HFFc6 (cell line): Measurements from ENCODE around the gene MR1. TPM values are rescaled to one million over a fixed set of nuclear protein-coding genes. Genes with fewer than 3 reads are reported as not detected.

Source experiments
- DNase-seq: peaks from one replicate; pipeline ENCODE4 v3.0.0-alpha.2; 2018
- H3K27ac Mint-ChIP-seq: 2 replicates; pipeline ENCODE4 v1.8.0; 2020; ENCODE audit warnings: mild to moderate bottlenecking, mixed read lengths
- H3K27me3 Mint-ChIP-seq: 2 replicates; pipeline ENCODE4 v1.8.0; 2021; ENCODE audit warnings: mild to moderate bottlenecking, moderate library complexity, mixed read lengths; ENCODE audit not compliant: insufficient read depth
- H3K36me3 Mint-ChIP-seq: 2 replicates; pipeline ENCODE4 v1.8.0; 2021; ENCODE audit warnings: low read depth, mixed read lengths
- H3K4me1 Mint-ChIP-seq: 2 replicates; pipeline ENCODE4 v1.8.0; 2020; ENCODE audit warnings: low read depth, mixed read lengths
- H3K4me3 Mint-ChIP-seq: 2 replicates; pipeline ENCODE4 v1.8.0; 2020; ENCODE audit warnings: mild to moderate bottlenecking, moderate library complexity, mixed read lengths
- H3K9me3 Mint-ChIP-seq: 2 replicates; pipeline ENCODE4 v1.8.0; 2020; ENCODE audit warnings: mild to moderate bottlenecking, mixed read lengths
- CTCF ChIP-seq: fragments of 200-600 bp; sonication (generic); IDR thresholded peaks from 2 replicates; pipeline ENCODE4 v1.5.0; 2021; ENCODE audit warnings: antibody characterized with exemption, mild to moderate bottlenecking
- total RNA-seq, 6 experiments: library from RNA; stranded (reverse); fragmentation: NEBNext Ultra II Directional; extraction: Animal tissue kit (Norgen Biotek cat#: 25700); gene quantifications; 2 replicates in 1 of 6; 3 replicates in 5 of 6; pipeline ENCODE4 v1.2.3, GENCODE V29; 2021

Gene MR1
- total RNA-seq, 6 experiments from 2014 or later, result 27.2 to 39.2 (median 32.2) TPM

DNA sequence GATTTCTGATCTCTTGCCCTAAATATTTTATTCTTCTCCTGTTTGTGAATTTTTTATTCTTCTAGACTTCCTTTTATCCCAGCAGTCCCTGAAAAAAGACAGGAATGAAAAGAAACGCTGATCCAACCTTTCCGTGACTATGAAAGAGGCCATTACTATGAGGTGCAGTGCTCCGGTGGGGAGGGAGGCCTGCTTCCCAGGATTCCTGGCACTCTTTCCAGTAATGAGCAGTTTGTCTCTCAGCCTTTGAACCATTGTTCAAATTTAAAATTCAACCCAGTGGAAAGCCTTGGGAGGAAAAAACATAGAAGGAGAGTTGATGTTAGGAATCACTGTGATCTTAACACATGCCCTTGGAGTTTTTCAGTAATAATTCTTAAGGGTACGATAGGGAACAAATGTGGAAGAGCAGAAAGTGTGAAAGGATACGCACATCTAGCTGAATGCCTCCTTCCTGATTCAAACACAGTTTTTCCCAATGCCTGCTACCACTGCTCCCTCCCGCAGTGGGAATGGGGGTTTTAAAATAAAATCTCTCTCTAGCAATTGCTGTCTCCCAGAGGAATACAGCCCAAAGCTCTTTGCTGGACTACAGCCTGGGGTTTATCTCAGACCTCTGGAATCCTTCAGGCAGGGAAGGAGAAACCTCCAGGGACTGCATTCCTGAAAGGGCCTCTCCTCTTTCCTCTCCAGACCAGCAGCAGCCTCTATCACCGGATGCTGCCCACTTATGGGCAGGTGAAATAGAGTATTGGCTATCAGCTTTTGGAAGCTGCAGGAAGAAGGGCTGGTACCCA is 60.8 kb downstream of the MR1 start:
- no peak for TF ChIP-seq CTCF
- DNase-seq, result peak; percentile 87
- H3K36me3 Mint-ChIP-seq, result peaks cover 48% of the 10 kb centered on the region
- H3K27ac Mint-ChIP-seq, result peak overlapping the region; percentile 93
- H3K9me3 Mint-ChIP-seq, result peaks cover 12% of the 10 kb centered on the region
- H3K4me1 Mint-ChIP-seq, result peaks cover 90% of the 10 kb centered on the region
- H3K4me3 Mint-ChIP-seq, result peak overlapping the region; percentile 54
- peaks cover 11% of the 10 kb centered on the region for H3K27me3 Mint-ChIP-seq

GRCh38 chr1:181095260-181095659 is 61.5 kb downstream of the MR1 start:
- peaks cover 96% of the 10 kb centered on the region for H3K4me1 Mint-ChIP-seq
- peak overlapping the region; percentile 74 for H3K4me3 Mint-ChIP-seq
- H3K36me3 Mint-ChIP-seq, result peaks cover 42% of the 10 kb centered on the region
- H3K9me3 Mint-ChIP-seq, result peaks cover 5% of the 10 kb centered on the region
- peak overlapping the region; percentile 93 for H3K27ac Mint-ChIP-seq
- H3K27me3 Mint-ChIP-seq, result peaks cover 5% of the 10 kb centered on the region
- TF ChIP-seq CTCF, result no peak
- DNase-seq, result no peak

DNA sequence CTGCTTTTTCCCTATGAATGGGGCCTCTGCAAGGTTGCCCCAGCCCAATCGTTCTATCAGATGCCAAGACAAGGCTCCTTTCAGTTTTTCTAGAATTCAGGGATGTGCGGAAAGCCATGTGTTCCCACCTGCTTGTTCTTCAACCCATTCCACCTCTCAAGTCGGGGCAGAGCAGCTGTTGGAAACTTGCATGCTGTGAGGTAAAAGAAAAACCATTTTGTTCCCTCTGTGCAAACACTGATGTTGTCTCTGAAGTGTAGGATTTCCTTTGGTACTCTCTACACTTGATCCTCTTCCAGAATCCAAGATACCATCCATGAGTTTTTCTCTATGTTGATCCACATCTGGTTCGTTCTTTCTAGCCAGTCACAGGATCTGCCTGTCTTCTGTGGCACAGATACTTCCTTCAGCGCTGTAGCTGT is 62.0 kb downstream of the MR1 start:
- TF ChIP-seq CTCF, result no peak
- peaks cover 37% of the 10 kb centered on the region for H3K36me3 Mint-ChIP-seq
- peaks cover 100% of the 10 kb centered on the region for H3K4me1 Mint-ChIP-seq
- H3K4me3 Mint-ChIP-seq, result peak overlapping the region; percentile 74
- DNase-seq, result no peak
- H3K9me3 Mint-ChIP-seq, result peaks cover 2% of the 10 kb centered on the region; the same call in 1 of the 2 replicates
- H3K27ac Mint-ChIP-seq, result peak overlapping the region; percentile 93
- H3K27me3 Mint-ChIP-seq, result peaks cover 4% of the 10 kb centered on the region

- TF ChIP-seq CTCF, result no peak
- Mint-ChIP-seq H3K4me3 (peak overlapping the region; percentile 81), H3K27me3 (peaks cover 4% of the 10 kb centered on the region), H3K36me3 (peaks cover 22% of the 10 kb centered on the region), H3K27ac (peak overlapping the region; percentile 93), H3K4me1 (peaks cover 100% of the 10 kb centered on the region), H3K9me3 (no peaks in the 10 kb centered on the region)
- no peak for DNase-seq
These were observed 63.5 kb downstream of the MR1 start for GRCh38 chr1:181097242-181097641.

- Mint-ChIP-seq H3K27ac (peak overlapping the region; percentile 90), H3K4me3 (peak overlapping the region; percentile 72), H3K9me3 (no peaks in the 10 kb centered on the region), H3K4me1 (peaks cover 100% of the 10 kb centered on the region), H3K27me3 (peaks cover 3% of the 10 kb centered on the region), H3K36me3 (peaks cover 8% of the 10 kb centered on the region; the same call in 1 of the 2 replicates)
- TF ChIP-seq CTCF, result no peak
- DNase-seq, result peak; percentile 73
These were observed 65.6 kb downstream of the MR1 start for GRCh38 chr1:181099152-181100014.
